Lower leg skin (tissue), 4 donors: ENCODE data around the gene HCN4. TPM values are rescaled to one million over a fixed set of nuclear protein-coding genes. Genes with fewer than 3 reads are reported as not detected.

Source experiments
- DNase-seq, 2 donors: peaks; one replicate each; pipeline ENCODE4 v3.0.0-alpha.2; 2019; ENCODE audit warnings: low spot score in 2 of 2
- H3K4me3 ChIP-seq: fragments of 200-600 bp; sonication (generic); 2 replicates; pipeline ENCODE4 v1.5.1; 2017; ENCODE audit warnings: mild to moderate bottlenecking, low read depth; ENCODE audit not compliant: poor library complexity, severe bottlenecking
- POLR2A ChIP-seq, 2 donors: fragments of 450-650 bp; IDR thresholded peaks; one replicate each; pipeline ENCODE4 v1.6.1; 2016 to 2017; ENCODE audit warnings: antibody characterized with exemption in 2 of 2, mild to moderate bottlenecking in 1 of 2, moderate library complexity in 1 of 2
- WGBS, 2 donors: methylation state at CpG; one replicate each; pipeline ENCODE4 v1.1.5; 2018; 5-methylcytosine and 5-hydroxymethylcytosine counted together
- intact Hi-C: fragments of 100-400 bp; cut with DNase I; formaldehyde crosslinking; loops from one replicate; pipeline ENCODE4 v1.15.0; 2023; ENCODE audit warnings: low total_unique reads
- total RNA-seq, 4 donors: library from RNA; depleted of rRNA; stranded (reverse); fragments of >200 nt; gene quantifications; one replicate each; pipeline ENCODE4 v1.1.0, GENCODE V29; 2016
- TF ChIP-seq, protein P1 (sequence below), 3 donors: fragments of 450-650 bp; IDR thresholded peaks; one replicate each; pipeline ENCODE4 v1.5.1; 2016; ENCODE audit warnings: antibody characterized with exemption in 3 of 3, mild to moderate bottlenecking in 3 of 3, moderate library complexity in 2 of 3

HCN4 gene
- total RNA-seq, 4 donors from 2014 or later = 0.03 to 0.05 (median 0.04) TPM; not detected in 1

DNA sequence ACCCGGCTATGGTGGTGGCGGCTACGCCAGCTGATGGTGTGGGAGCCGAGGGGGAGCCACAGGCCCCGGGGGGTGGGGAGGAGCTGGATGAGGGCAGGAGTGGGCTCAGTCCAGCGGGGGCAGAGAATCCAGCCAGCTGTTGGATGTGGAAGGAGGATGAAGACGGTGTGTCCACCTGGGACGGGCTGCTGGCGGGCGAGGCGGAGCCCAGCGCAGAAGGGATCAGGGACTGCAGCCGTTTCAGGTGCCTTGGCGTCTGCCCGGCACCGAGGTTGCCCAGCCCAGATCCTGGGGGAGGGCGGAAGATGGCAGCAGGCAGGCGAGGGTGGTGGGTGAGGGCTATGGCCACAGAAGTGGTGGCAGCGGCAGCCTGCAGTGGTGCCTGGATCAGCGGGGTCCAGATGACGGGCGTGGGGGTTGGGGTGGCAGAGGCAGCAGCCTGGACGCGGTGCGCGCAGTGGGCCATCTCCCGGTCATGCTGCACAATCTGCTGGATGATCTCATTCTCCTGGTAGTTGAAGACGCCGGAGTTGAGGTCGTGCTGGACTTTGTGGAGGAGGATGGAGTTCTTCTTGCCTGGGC lies 45.3 kb downstream of the HCN4 start:
- intact Hi-C loops = no loop called here
- 92% methylated on average over 26 to 30 of the region's 30 CpGs for WGBS, 2 donors

DNA sequence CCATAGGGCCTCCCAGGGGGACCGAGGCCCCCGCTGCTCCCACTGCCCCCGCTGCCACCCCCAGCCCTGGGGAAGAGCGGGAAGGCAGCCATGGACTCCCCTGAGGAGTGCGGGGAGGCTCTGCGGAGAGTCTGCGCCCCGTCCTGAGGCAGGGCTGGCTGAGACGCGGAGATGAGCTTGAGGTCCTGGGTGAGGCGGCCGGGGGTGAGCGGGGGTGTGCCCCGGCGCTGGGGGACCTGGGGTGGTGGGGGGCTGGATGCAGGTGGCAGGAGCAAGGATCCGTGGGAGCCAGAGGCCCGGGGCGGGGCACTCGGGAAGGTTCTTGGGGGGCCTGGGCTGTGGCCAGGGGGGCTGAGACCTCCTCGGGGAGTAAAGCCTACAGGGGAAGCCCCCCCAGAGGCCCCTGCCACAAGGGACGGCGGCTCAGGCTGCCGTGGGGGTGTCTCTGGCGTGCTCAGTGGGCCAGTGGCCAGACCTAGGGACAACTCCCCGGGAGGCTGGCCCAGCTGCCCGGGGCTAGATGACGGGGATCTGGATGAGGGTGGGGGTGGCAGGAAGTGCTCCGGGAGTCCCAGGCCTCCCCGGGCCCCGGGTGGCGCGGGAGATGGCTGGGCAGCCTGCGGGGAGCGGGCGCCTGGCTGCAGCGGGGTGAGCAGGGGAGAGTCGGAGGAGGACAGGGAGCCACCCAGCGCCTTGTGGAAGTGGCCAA lies 45.9 kb downstream of the HCN4 start:
- no peak overlapping the region for H3K4me3 ChIP-seq
- no peak for TF ChIP-seq POLR2A (IDR thresholded peaks at IDR 0.05)
- TF ChIP-seq, protein P1, sequence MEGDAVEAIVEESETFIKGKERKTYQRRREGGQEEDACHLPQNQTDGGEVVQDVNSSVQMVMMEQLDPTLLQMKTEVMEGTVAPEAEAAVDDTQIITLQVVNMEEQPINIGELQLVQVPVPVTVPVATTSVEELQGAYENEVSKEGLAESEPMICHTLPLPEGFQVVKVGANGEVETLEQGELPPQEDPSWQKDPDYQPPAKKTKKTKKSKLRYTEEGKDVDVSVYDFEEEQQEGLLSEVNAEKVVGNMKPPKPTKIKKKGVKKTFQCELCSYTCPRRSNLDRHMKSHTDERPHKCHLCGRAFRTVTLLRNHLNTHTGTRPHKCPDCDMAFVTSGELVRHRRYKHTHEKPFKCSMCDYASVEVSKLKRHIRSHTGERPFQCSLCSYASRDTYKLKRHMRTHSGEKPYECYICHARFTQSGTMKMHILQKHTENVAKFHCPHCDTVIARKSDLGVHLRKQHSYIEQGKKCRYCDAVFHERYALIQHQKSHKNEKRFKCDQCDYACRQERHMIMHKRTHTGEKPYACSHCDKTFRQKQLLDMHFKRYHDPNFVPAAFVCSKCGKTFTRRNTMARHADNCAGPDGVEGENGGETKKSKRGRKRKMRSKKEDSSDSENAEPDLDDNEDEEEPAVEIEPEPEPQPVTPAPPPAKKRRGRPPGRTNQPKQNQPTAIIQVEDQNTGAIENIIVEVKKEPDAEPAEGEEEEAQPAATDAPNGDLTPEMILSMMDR (IDR thresholded peaks at IDR 0.05) = no peak
- intact Hi-C loops = no loop called here
- no peak for DNase-seq
- WGBS, 2 donors = 72 to 77% methylated on average over 32 to 36 of the region's 38 CpGs

More for the DNA sequence above, 45.3 kb downstream of the HCN4 start:
- DNase-seq = no peak
- no peak for TF ChIP-seq POLR2A (IDR thresholded peaks at IDR 0.05)
- TF ChIP-seq, protein P1 (IDR thresholded peaks at IDR 0.05) = no peak
- H3K4me3 ChIP-seq = no peak overlapping the region

DNA sequence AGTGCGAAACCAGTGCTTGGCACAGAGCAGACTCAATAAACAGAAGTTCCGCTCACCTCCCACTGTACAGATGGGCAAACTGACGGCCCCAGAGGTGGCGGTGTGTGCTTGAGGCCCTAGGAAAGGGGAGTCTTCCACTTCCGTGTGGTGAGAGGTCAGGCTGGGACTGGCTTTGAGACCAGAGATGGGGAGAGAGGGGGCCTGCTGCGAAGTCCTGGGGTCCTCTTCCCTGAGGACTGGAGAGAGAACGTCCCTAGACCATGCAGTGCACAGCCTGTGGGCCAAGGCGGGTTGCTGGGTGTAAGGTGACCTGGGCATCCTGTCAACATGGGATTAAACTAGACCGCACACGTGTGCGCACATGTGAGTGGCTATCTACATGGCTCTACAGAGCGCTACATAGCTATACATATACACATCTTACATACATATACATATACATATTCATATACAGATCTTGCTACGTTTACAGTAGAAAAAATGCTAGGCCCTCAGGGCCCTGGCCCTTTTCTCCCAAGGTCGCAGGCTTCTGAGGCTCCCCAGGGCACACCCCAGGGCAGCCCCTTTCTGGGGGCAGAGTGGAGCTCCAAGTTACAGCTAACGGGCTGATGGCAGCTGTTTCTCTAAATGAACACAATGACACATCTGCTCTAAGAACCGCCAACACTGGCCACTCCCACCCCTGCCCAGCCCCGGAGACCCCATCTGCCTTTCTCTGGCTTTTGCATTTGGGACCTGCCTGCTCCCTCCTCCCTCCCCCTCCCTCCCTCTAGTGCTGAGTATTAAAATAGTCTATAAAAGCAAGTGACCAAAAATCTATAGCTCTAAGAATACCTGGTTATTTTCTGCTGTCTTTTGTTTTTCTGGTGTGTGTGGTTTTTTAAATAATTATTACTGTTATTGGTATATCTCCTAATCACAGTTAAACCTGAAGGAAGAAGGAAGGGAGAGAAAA lies 47.0 kb downstream of the HCN4 start:
- WGBS, 2 donors = 75 to 77% methylated on average over 17 of the region's 17 CpGs
- H3K4me3 ChIP-seq = no peak overlapping the region
- no peak for DNase-seq
- TF ChIP-seq, protein P1 (IDR thresholded peaks at IDR 0.05) = no peak
- no peak for TF ChIP-seq POLR2A (IDR thresholded peaks at IDR 0.05)
- intact Hi-C loops = no loop called here

DNA sequence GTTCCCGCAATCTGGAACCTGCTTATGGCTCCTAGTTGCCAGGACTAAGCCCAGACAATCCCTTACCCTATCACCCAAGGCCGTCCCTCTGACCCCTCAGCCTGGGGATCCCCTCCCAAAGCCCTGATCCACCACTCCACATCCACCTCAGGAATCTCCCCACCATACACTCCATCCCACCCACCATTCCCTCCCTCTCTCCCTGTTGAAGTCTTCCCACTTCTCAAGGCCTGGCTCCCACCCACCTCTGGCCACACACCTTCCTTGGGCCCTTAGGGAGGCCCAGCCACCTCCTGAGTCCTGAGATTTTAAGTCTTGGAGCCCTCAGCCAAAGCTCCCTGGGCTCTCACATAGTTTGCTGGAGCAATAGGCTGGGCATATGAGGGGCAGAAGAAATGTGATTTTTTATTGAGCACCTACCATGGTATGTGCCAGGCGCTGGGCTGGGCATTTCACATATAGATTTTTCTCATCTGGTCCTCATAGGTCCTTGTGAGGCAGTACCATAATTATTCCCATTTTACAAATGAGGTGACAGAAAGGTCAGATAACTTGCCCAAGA lies 48.1 kb downstream of the HCN4 start:
- H3K4me3 ChIP-seq = no peak overlapping the region
- intact Hi-C loops = no loop called here

More for the DNA sequence above, 48.1 kb downstream of the HCN4 start:
- WGBS, 2 donors = 93 to 98% methylated on average over 3 of the region's 3 CpGs
- TF ChIP-seq, protein P1 (IDR thresholded peaks at IDR 0.05) = no peak
- DNase-seq = no peak
